Endothelial cell of umbilical vein (primary cell): ENCODE measurements around the gene RASGRF1. TPM values are rescaled to one million over a fixed set of nuclear protein-coding genes. Genes with fewer than 3 reads are reported as not detected.

Experiments used
- BruUV-seq: library from RNA; stranded (reverse); fragments of 400-500 nt; replicated peaks from 2 replicates; lab custom pipeline; 2021; lab: Mats Ljungman, UMichigan
- CTCF ChIA-PET: fragments of 300-600, 350-600 bp; sonication (Branson Sonifier 250); formaldehyde crosslinking; loops from one replicate; lab custom pipeline; 2021; ENCODE audit warnings: antibody characterized with exemption, inconsistent platforms; lab: Charles Lee
- POLR2A ChIA-PET: fragments of 300-600, 350-600 bp; sonication (Branson Sonifier 250); formaldehyde crosslinking; loops from one replicate; lab custom pipeline; 2021; ENCODE audit warnings: antibody characterized with exemption, inconsistent platforms; lab: Charles Lee
- DNase-seq: peaks from one replicate; pipeline ENCODE4 v3.0.0-alpha.2; 2011; ENCODE audit warnings: low read depth, low spot score
- FAIRE-seq: peaks from 2 replicates; lab custom pipeline; 2011; peaks lifted over from hg19 to GRCh38; lab: Jason Lieb, UNC
- H2AFZ ChIP-seq: 2 replicates; pipeline ENCODE4 v1.6.0; 2012; ENCODE audit warnings: low read depth, low read length, control low read depth, inconsistent platforms
- H3K27ac ChIP-seq: 2 replicates; pipeline ENCODE4 v1.5.1; 2011; ENCODE audit warnings: low read depth, mild to moderate bottlenecking, control low read depth, low read length, moderate library complexity; ENCODE audit not compliant: insufficient read depth
- H3K27me3 ChIP-seq, 2 experiments: 2 replicates each; pipeline versions ENCODE4 v1.6.0 to v1.6.1; 2011; ENCODE audit warnings: low read length in 2 of 2, mixed read lengths in 1 of 2; ENCODE audit not compliant: control insufficient read depth in 2 of 2, insufficient read depth in 2 of 2
- H3K36me3 ChIP-seq, 2 experiments: 2 replicates in 1 of 2; 3 replicates in 1 of 2; pipeline ENCODE4 v1.5.1; 2011; ENCODE audit warnings: low read length in 2 of 2, mild to moderate bottlenecking in 1 of 2, moderate library complexity in 1 of 2; ENCODE audit not compliant: control insufficient read depth in 2 of 2, insufficient read depth in 2 of 2; ENCODE audit errors: extremely low read depth in 1 of 2
- H3K4me1 ChIP-seq: 3 replicates; pipeline ENCODE4 v1.5.1; 2011; ENCODE audit warnings: mild to moderate bottlenecking, low read length; ENCODE audit not compliant: control insufficient read depth, insufficient read depth; ENCODE audit errors: extremely low read depth
- H3K4me2 ChIP-seq: 2 replicates; pipeline ENCODE4 v1.6.1; 2011; ENCODE audit warnings: low read length, control low read depth, mixed read lengths; ENCODE audit not compliant: insufficient read depth
- H3K4me3 ChIP-seq, 3 experiments: fragments of 200-600 bp in 1 of 3; sonication (generic), shearing (Covaris generic) in 1 of 3; replicated peaks in 1 of 3; 2 replicates each; pipeline ENCODE4 v1.5.1; 2011 to 2016; ENCODE audit warnings: control low read depth in 3 of 3, low read length in 3 of 3, mild to moderate bottlenecking in 2 of 3, inconsistent platforms in 1 of 3, low read depth in 1 of 3, moderate library complexity in 1 of 3; ENCODE audit not compliant: insufficient read depth in 1 of 3
- H3K79me2 ChIP-seq: 2 replicates; pipeline ENCODE4 v1.6.0; 2012; ENCODE audit warnings: low read length, inconsistent platforms; ENCODE audit not compliant: control insufficient read depth, insufficient read depth
- H3K9ac ChIP-seq: replicated peaks from 2 replicates; pipeline ENCODE3; 2011; ENCODE audit warnings: low read length, control low read depth; ENCODE audit not compliant: insufficient read depth; ENCODE audit errors: extremely low read depth
- H3K9me1 ChIP-seq: replicated peaks from 3 replicates; pipeline ENCODE4 v1.6.0; 2011; ENCODE audit warnings: mild to moderate bottlenecking, low read length; ENCODE audit not compliant: control insufficient read depth, insufficient read depth; ENCODE audit errors: extremely low read depth
- H3K9me3 ChIP-seq: replicated peaks from 2 replicates; pipeline ENCODE4 v1.5.1; 2012; ENCODE audit warnings: low read length, inconsistent platforms; ENCODE audit not compliant: control insufficient read depth, insufficient read depth
- H4K20me1 ChIP-seq: replicated peaks from 2 replicates; pipeline ENCODE3; 2011; ENCODE audit warnings: mild to moderate bottlenecking, low read length; ENCODE audit not compliant: control insufficient read depth, insufficient read depth; ENCODE audit errors: extremely low read depth
- CTCF ChIP-seq, 2 donors: IDR thresholded peaks; 1 replicate in 1 of 2; 2 replicates in 1 of 2; pipeline ENCODE4 v1.5.1; 2011; ENCODE audit warnings: low read length in 2 of 2, mild to moderate bottlenecking in 2 of 2, moderate library complexity in 2 of 2, control low read depth in 1 of 2, inconsistent platforms in 1 of 2, low read depth in 1 of 2; ENCODE audit not compliant: insufficient read depth in 1 of 2; ENCODE audit errors: extremely low read depth in 1 of 2
- EZH2 ChIP-seq: IDR thresholded peaks from 2 replicates; pipeline ENCODE4 v1.6.1; 2012; ENCODE audit warnings: borderline replicate concordance, low read depth, mild to moderate bottlenecking, moderate library complexity, low read length, inconsistent platforms; ENCODE audit not compliant: severe bottlenecking
- FOS ChIP-seq: IDR thresholded peaks from 2 replicates; pipeline ENCODE4 v1.6.1; 2011; ENCODE audit warnings: mild to moderate bottlenecking, low read length, moderate library complexity, borderline replicate concordance; ENCODE audit not compliant: insufficient read depth
- GATA2 ChIP-seq: IDR thresholded peaks from 2 replicates; pipeline ENCODE4 v1.7.0; 2011; ENCODE audit warnings: low read depth, mild to moderate bottlenecking, moderate library complexity, mixed read lengths, low read length; ENCODE audit not compliant: insufficient read length, insufficient read depth
- JUN ChIP-seq: IDR thresholded peaks from 2 replicates; pipeline ENCODE4 v1.6.1; 2011; ENCODE audit warnings: borderline replicate concordance, low read depth; ENCODE audit not compliant: insufficient read length, insufficient read depth
- MAX ChIP-seq: IDR thresholded peaks from 2 replicates; pipeline ENCODE4 v1.6.1; 2011; ENCODE audit not compliant: insufficient read depth, insufficient read length
- MYC ChIP-seq: IDR thresholded peaks from one replicate; pipeline ENCODE4 v1.6.1; 2011; ENCODE audit warnings: mild to moderate bottlenecking, low read depth, low read length
- POLR2A ChIP-seq: IDR thresholded peaks from 2 replicates; pipeline ENCODE4 v1.6.1; 2012; ENCODE audit warnings: low read depth, mild to moderate bottlenecking, control low read depth, low read length
- POLR2AphosphoS5 ChIP-seq: IDR thresholded peaks from 2 replicates; pipeline ENCODE4 v1.6.1; 2012; ENCODE audit warnings: low read depth, mild to moderate bottlenecking, control low read depth, low read length, moderate library complexity; ENCODE audit not compliant: insufficient read depth
- dilution Hi-C: fragments of 300-500 bp; cut with MboI; formaldehyde crosslinking; loops from one replicate; pipeline ENCODE4 v1.15.0; 2019; ENCODE audit warnings: low sequenced_read_pairs; ENCODE audit not compliant: extremely low pct_ligation_motif_present
- intact Hi-C: fragments of 100-400 bp; cut with micrococcal nuclease; formaldehyde crosslinking; loops from one replicate; pipeline ENCODE4 v1.10.0; 2022
- polyA plus RNA-seq, 4 experiments: library from polyadenylated mRNA; depleted of rRNA in 3 of 4; stranded (reverse) in 3 of 4; unstranded in 1 of 4; fragments of >200 nt; gene quantifications; 2 replicates each; pipeline versions ENCODE4 v1.2.1 to v1.2.3, GENCODE V29; 2011 to 2012; ENCODE audit warnings: missing spikeins in 1 of 4
- total RNA-seq: library from RNA; stranded (reverse); gene quantifications from 2 replicates; pipeline ENCODE4 v1.2.3, GENCODE V29; 2021

The RASGRF1 gene
- total and polyA plus RNA-seq, 2 donors (not counting 3 experiments of a cell fraction or from before 2014, with no cell fraction given): 0.04 TPM; not detected in 1

GRCh38 chr15:79065361-79065705, 25.2 kb downstream of the RASGRF1 start:
- no peak for DNase-seq
- Histone ChIP-seq H4K20me1 (peaks cover 2% of the 10 kb centered on the region), H3K36me3 (no peaks in the 10 kb centered on the region), H3K9me3 (no peaks in the 10 kb centered on the region), H3K4me1 (no peaks in the 10 kb centered on the region), H3K9me1 (no peaks in the 10 kb centered on the region), H3K79me2 (no peaks in the 10 kb centered on the region), H2AFZ (no peak overlapping the region), H3K27me3 (no peaks in the 10 kb centered on the region), H3K4me2 (no peak overlapping the region), H3K27ac (no peak overlapping the region), H3K9ac (no peak overlapping the region), H3K4me3 (no peak overlapping the region)
- dilution Hi-C loops: no loop called here
- TF ChIP-seq MYC: no peak
- no peak for TF ChIP-seq MAX
- no peak for TF ChIP-seq EZH2
- no peak for TF ChIP-seq CTCF (IDR thresholded peaks at IDR 0.05; ENCODE audit: extremely low read depth in 1 of 2, insufficient read depth in 1 of 2, low read depth in 1 of 2, low read length in 2 of 2)
- TF ChIP-seq POLR2AphosphoS5: no peak
- no peak for TF ChIP-seq GATA2
- TF ChIP-seq POLR2A: no peak
- no peak for TF ChIP-seq FOS
- no peak for TF ChIP-seq JUN
- BruUV-seq: no TSS peak
- no peak for FAIRE-seq
- intact Hi-C loops: no loop called here
- ChIA-PET POLR2A (no interaction called here), CTCF (interaction anchor here (1.6 kb wide), 1 partner anchor 119 kb away, joined by 4 read pairs; no protein-coding TSS in a partner anchor)
